ENCODE results near the gene SLC37A1. TPM values are rescaled to one million over a fixed set of nuclear protein-coding genes. Genes with fewer than 3 reads are reported as not detected.

SLC37A1 gene
- total RNA-seq, 2 donors from 2014 or later, result 22.7 to 47.0 TPM

DNA sequence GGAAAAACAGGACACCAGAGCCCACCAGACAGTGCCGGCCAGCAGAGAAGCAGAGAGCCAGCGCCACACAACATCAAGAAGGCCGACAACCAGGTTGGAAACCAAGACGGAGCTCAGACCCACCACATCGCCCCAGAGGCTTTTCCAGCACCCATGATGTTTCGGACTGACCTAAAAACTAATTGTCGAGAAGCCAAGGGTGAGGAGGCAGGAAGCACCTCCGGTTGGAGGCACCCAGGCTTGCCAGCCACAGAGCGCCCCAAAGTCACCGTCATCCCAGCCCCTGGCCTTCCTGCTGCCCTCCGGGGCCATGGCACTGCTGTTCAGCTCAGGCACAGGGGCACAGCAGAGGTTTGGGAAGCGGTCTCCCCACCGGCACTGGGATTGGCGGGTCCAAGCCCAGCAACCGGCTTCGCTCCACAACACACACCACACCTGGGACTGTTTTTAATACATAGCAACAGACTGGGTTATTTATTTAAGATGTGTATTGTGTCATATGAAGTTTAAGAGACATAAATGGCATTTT is 67.2 kb downstream of the SLC37A1 start:
- no peak for DNase-seq
- Mint-ChIP-seq H3K4me1 (peaks cover 14% of the 10 kb centered on the region), H3K9me3 (peaks cover 19% of the 10 kb centered on the region), H3K4me3 (no peak overlapping the region), H3K27ac (no peak overlapping the region), H3K27me3 (ENCODE audit: insufficient read depth) (no peaks in the 10 kb centered on the region), H3K36me3 (ENCODE audit: low read depth) (peaks cover 32% of the 10 kb centered on the region)
- no peak overlapping the region for H3K4me3 ChIP-seq (ENCODE audit: low read length)
- TF ChIP-seq, protein P1, sequence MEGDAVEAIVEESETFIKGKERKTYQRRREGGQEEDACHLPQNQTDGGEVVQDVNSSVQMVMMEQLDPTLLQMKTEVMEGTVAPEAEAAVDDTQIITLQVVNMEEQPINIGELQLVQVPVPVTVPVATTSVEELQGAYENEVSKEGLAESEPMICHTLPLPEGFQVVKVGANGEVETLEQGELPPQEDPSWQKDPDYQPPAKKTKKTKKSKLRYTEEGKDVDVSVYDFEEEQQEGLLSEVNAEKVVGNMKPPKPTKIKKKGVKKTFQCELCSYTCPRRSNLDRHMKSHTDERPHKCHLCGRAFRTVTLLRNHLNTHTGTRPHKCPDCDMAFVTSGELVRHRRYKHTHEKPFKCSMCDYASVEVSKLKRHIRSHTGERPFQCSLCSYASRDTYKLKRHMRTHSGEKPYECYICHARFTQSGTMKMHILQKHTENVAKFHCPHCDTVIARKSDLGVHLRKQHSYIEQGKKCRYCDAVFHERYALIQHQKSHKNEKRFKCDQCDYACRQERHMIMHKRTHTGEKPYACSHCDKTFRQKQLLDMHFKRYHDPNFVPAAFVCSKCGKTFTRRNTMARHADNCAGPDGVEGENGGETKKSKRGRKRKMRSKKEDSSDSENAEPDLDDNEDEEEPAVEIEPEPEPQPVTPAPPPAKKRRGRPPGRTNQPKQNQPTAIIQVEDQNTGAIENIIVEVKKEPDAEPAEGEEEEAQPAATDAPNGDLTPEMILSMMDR (conservative IDR thresholded peaks at IDR 0.05), result no peak
- no peaks in the 10 kb centered on the region for H3K36me3 ChIP-seq (ENCODE audit: control insufficient read depth, insufficient read depth, low read length)
- no peak overlapping the region for H3K9ac ChIP-seq (ENCODE audit: extremely low read depth, low read length, poor library complexity, severe bottlenecking)
- WGBS, 2 experiments (ENCODE audit: insufficient coverage in 1 of 2, insufficient read length in 1 of 2), result 89 to 97% methylated on average over 4 to 16 of the region's 16 CpGs
- no peaks in the 10 kb centered on the region for H3K4me1 ChIP-seq (ENCODE audit: control insufficient read depth, insufficient read depth, low read length)
- H3K27ac ChIP-seq (ENCODE audit: low read depth, low read length), result no peak overlapping the region
- no peaks in the 10 kb centered on the region for H3K27me3 ChIP-seq (ENCODE audit: control insufficient read depth, insufficient read depth, low read length, poor library complexity, severe bottlenecking)
- H3K9me3 ChIP-seq (ENCODE audit: control insufficient read depth, low read length), result peaks cover 16% of the 10 kb centered on the region

DNA sequence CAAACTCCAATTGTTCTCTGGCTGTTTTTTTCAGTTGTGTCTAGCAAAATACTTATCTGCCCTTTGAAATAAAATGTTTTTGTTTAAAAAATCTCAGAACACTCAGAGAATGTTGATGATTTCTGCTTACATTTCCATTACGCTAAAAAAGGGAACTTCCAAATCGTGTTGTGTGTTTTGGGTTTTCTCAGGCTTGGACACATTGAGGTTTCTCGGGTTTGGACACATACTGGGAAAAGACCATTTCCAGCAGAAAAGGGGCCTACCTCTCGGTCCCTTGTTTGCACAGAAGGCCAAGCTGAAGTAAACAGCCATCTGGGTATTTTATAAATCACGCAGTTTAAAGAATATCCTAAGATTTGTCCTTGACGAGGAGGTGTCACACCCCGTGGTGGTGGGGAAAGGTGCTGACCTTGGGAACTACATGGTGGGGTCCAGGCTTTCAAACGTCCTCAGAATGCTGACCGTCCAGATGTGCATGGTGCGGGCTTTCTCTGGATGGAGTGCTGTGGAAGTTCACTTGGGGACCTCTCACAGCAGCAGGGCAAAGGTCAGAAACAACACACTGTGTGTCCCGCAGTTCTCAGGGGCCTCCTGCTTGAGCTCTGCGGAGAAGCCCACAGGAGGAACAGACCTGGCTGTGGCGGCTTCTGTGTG is 67.8 kb downstream of the SLC37A1 start:
- DNase-seq, result no peak
- Mint-ChIP-seq H3K9me3 (peaks cover 14% of the 10 kb centered on the region), H3K4me3 (no peak overlapping the region), H3K4me1 (peaks cover 14% of the 10 kb centered on the region), H3K27me3 (ENCODE audit: insufficient read depth) (no peaks in the 10 kb centered on the region), H3K27ac (no peak overlapping the region), H3K36me3 (ENCODE audit: low read depth) (peaks cover 26% of the 10 kb centered on the region)
- no peak overlapping the region for H3K27ac ChIP-seq (ENCODE audit: low read depth, low read length)
- H3K27me3 ChIP-seq (ENCODE audit: control insufficient read depth, insufficient read depth, low read length, poor library complexity, severe bottlenecking), result no peaks in the 10 kb centered on the region
- no peak overlapping the region for H3K9ac ChIP-seq (ENCODE audit: extremely low read depth, low read length, poor library complexity, severe bottlenecking)
- H3K9me3 ChIP-seq (ENCODE audit: control insufficient read depth, low read length), result peaks cover 12% of the 10 kb centered on the region
- WGBS, 2 experiments (ENCODE audit: insufficient coverage in 1 of 2, insufficient read length in 1 of 2), result 88 to 90% methylated on average over 9 to 13 of the region's 13 CpGs
- H3K4me3 ChIP-seq (ENCODE audit: low read length), result no peak overlapping the region
- no peaks in the 10 kb centered on the region for H3K36me3 ChIP-seq (ENCODE audit: control insufficient read depth, insufficient read depth, low read length)
- TF ChIP-seq, protein P1 (conservative IDR thresholded peaks at IDR 0.05), result no peak
- no peaks in the 10 kb centered on the region for H3K4me1 ChIP-seq (ENCODE audit: control insufficient read depth, insufficient read depth, low read length)

DNA sequence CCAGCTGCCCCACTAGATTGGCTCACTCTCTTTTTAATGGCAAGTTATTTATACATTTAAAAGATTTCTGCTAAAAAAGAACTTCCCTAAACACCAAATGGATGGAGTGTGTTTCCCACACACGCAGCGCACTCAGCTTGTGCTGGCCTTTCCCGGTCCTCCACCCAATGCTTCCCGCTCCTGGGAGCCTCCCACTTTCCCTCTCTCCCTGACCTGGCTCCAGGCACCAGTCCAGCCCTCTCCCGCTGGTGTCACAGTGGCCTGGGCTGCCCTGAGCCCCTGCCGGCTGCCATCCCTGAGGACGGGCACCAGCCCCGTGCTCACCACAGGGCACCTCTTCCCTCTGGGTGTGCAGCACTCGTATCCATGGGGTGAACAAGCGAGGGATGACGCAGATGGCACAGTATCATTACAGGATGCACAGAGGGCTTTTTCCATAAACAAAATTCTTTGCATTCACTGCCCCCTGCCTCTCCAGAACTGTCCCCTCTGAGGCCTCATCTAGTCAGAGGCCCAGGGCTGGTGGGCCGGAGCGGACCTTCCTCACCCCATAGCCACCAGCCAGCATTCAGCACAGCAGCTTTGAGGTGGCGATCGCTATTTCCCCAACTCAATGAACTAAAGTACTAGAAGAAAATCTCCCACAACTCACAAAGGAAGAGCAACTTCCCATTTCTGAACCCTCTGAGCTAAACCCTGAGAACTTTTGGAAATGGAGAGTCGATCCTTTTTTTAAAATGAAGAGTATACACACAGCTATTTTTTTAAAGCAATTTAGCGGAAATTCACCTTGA is 68.5 kb downstream of the SLC37A1 start:
- Histone ChIP-seq H3K4me1 (ENCODE audit: control insufficient read depth, insufficient read depth, low read length) (no peaks in the 10 kb centered on the region), H3K27me3 (ENCODE audit: control insufficient read depth, insufficient read depth, low read length, poor library complexity, severe bottlenecking) (no peaks in the 10 kb centered on the region), H3K27ac (ENCODE audit: low read depth, low read length) (no peak overlapping the region), H3K36me3 (ENCODE audit: control insufficient read depth, insufficient read depth, low read length) (no peaks in the 10 kb centered on the region), H3K9me3 (ENCODE audit: control insufficient read depth, low read length) (peaks cover 5% of the 10 kb centered on the region), H3K9ac (ENCODE audit: extremely low read depth, low read length, poor library complexity, severe bottlenecking) (no peak overlapping the region), H3K4me3 (ENCODE audit: low read length) (no peak overlapping the region)
- TF ChIP-seq, protein P1 (conservative IDR thresholded peaks at IDR 0.05), result no peak
- Mint-ChIP-seq H3K27me3 (ENCODE audit: insufficient read depth) (no peaks in the 10 kb centered on the region), H3K4me1 (peaks cover 14% of the 10 kb centered on the region), H3K9me3 (peaks cover 7% of the 10 kb centered on the region), H3K27ac (no peak overlapping the region), H3K4me3 (no peak overlapping the region), H3K36me3 (ENCODE audit: low read depth) (peaks cover 19% of the 10 kb centered on the region)
- DNase-seq, result no peak
- 96% methylated on average over 12 to 17 of the region's 17 CpGs for WGBS, 2 experiments (ENCODE audit: insufficient coverage in 1 of 2, insufficient read length in 1 of 2)
